ENCODE results near the gene LRMDA.

GRCh38 chr10:75438275-75438674 lies 6.9 kb downstream of the LRMDA start:
- TF ChIP-seq CTCF (conservative IDR thresholded peaks at IDR 0.05; ENCODE audit: low read length), result no peak
- TF ChIP-seq EZH2phosphoT487 (IDR thresholded peaks at IDR 0.05; ENCODE audit: borderline replicate concordance, low read depth, low read length), result no peak

All from OCI-LY7 (cell line).